GM12878 (cell line): ENCODE data around the gene ARHGEF11.

Source experiments
- CTCF ChIP-seq, 3 experiments: IDR thresholded peaks in 2 of 3; conservative IDR thresholded peaks in 1 of 3; 2 replicates each; pipeline ENCODE4 v1.5.1; 2011; ENCODE audit warnings: low read depth in 3 of 3, low read length in 3 of 3, mild to moderate bottlenecking in 3 of 3, control low read depth in 2 of 3, moderate library complexity in 2 of 3, inconsistent platforms in 1 of 3, mixed read lengths in 1 of 3; ENCODE audit not compliant: control insufficient read depth in 2 of 3, insufficient read depth in 1 of 3; ENCODE audit errors: extremely low read depth in 1 of 3
- YBX1 ChIP-seq: fragments of 450-650 bp; IDR thresholded peaks from 2 replicates; pipeline ENCODE4 v1.6.1; 2016; ENCODE audit warnings: antibody characterized with exemption

GRCh38 chr1:157011845-157012244, 33.7 kb downstream of the ARHGEF11 start:
- TF ChIP-seq YBX1, result no peak
- TF ChIP-seq CTCF (IDR thresholded peaks at IDR 0.05 in 2 of 3, conservative IDR thresholded peaks at IDR 0.05 in 1 of 3; ENCODE audit: control insufficient read depth in 2 of 3, extremely low read depth in 1 of 3, insufficient read depth in 1 of 3, low read depth in 3 of 3, low read length in 3 of 3), result no peak
